ENCODE results near the gene C4A. TPM values are rescaled to one million over a fixed set of nuclear protein-coding genes. Genes with fewer than 3 reads are reported as not detected.
"Not testable (repeated sequence)": the region's sequence is repeated elsewhere in the genome, so short reads cannot be mapped to it uniquely, and the experiment has no call there.

The C4A gene
- 8.6 TPM for total RNA-seq

GRCh38 chr6:31981744-31982143 is at the start of gene C4A:
C4A (plus strand) TSS chr6:31982057; CDS start chr6:31982108, 51 bp downstream.
- not testable (repeated sequence) for DNase-seq

GRCh38 chr6:31932137-31932536 is 49.7 kb upstream of the C4A start:
- DNase-seq: not testable (repeated sequence)

GRCh38 chr6:31933537-31933936 is 48.3 kb upstream of the C4A start:
- no peak for DNase-seq

- no peak for DNase-seq
Measured at GRCh38 chr6:31935021-31935420, 46.8 kb upstream of the C4A start.

- no peak for DNase-seq
Measured at GRCh38 chr6:31935823-31936222, 46.0 kb upstream of the C4A start.

GRCh38 chr6:31940256-31940664 is 41.6 kb upstream of the C4A start:
- no peak for DNase-seq

GRCh38 chr6:31943742-31944141 is 38.1 kb upstream of the C4A start:
- DNase-seq: no peak

GRCh38 chr6:31945154-31945506 is 36.7 kb upstream of the C4A start:
- DNase-seq: no peak

GRCh38 chr6:31945507-31946369 is 36.1 kb upstream of the C4A start, which contains the start of gene CFB:
CFB (plus strand) TSS chr6:31946095; CDS start chr6:31946222, 127 bp downstream.
- no peak for DNase-seq

- DNase-seq: no peak
Measured at GRCh38 chr6:31946370-31946885, 35.4 kb upstream of the C4A start.

- no peak for DNase-seq
Measured at GRCh38 chr6:31947070-31947675, 34.7 kb upstream of the C4A start.

- DNase-seq: no peak
Measured at GRCh38 chr6:31947864-31948263, 34.0 kb upstream of the C4A start.

GRCh38 chr6:31948306-31948705 is 33.6 kb upstream of the C4A start:
- no peak for DNase-seq

GRCh38 chr6:31948753-31949413 is 33.0 kb upstream of the C4A start:
- no peak for DNase-seq

GRCh38 chr6:31949926-31950548 is 31.8 kb upstream of the C4A start:
- no peak for DNase-seq

- no peak for DNase-seq
Measured at GRCh38 chr6:31952140-31952805, 29.6 kb upstream of the C4A start.

- no peak for DNase-seq
Measured at GRCh38 chr6:31952890-31953289, 29.0 kb upstream of the C4A start.

GRCh38 chr6:31954511-31954910 is 27.3 kb upstream of the C4A start:
- DNase-seq: no peak

- DNase-seq: no peak
Measured at GRCh38 chr6:31956796-31957195, 25.1 kb upstream of the C4A start.

- DNase-seq: no peak
Measured at GRCh38 chr6:31958412-31958740, 23.5 kb upstream of the C4A start.

GRCh38 chr6:31958741-31959739 is 22.8 kb upstream of the C4A start, which contains the start of the genes NELFE and SKIC2:
NELFE (minus strand) TSS chr6:31958971; CDS start chr6:31958446, 525 bp downstream.
SKIC2 (plus strand) TSS chr6:31959175; CDS start chr6:31959193, 18 bp downstream.
- DNase-seq: peak; percentile 97

Measured in occipital lobe (tissue), 2 donors.